ENCODE measurements around the gene PRDM16. TPM values are rescaled to one million over a fixed set of nuclear protein-coding genes. Genes with fewer than 3 reads are reported as not detected.

The PRDM16 gene
- polyA plus RNA-seq, 2 donors = 0.15 to 0.28 TPM

- WGBS, 2 donors = 80 to 84% methylated on average over 8 of the region's 8 CpGs
- Histone ChIP-seq H3K27me3 (ENCODE audit: control insufficient read depth in 1 of 2, insufficient read depth in 2 of 2, low read length in 2 of 2) (no peaks in the 10 kb centered on the region), H3K4me1 (ENCODE audit: control insufficient read depth in 2 of 2, insufficient read depth in 2 of 2, low read length in 1 of 2) (no peaks in the 10 kb centered on the region), H3K4me3 (ENCODE audit: low read depth in 1 of 2, low read length in 2 of 2) (no peak overlapping the region), H3K27ac (ENCODE audit: low read depth in 2 of 2, low read length in 1 of 2) (no peak overlapping the region), H3K36me3 (ENCODE audit: control insufficient read depth in 2 of 2, insufficient read depth in 2 of 2, low read length in 1 of 2) (no peaks in the 10 kb centered on the region), H3K9me3 (ENCODE audit: control insufficient read depth in 2 of 2, insufficient read depth in 1 of 2, low read depth in 1 of 2, low read length in 1 of 2) (peaks cover 5 to 9% of the 10 kb centered on the region in 2 donors)
Observed at GRCh38 chr1:3418600-3418999, 349.6 kb downstream of the PRDM16 start.

- Histone ChIP-seq H3K9me3 (ENCODE audit: control insufficient read depth in 2 of 2, insufficient read depth in 1 of 2, low read depth in 1 of 2, low read length in 1 of 2) (peaks cover 5 to 9% of the 10 kb centered on the region in 2 donors), H3K27ac (ENCODE audit: low read depth in 2 of 2, low read length in 1 of 2) (no peak overlapping the region), H3K36me3 (ENCODE audit: control insufficient read depth in 2 of 2, insufficient read depth in 2 of 2, low read length in 1 of 2) (no peaks in the 10 kb centered on the region), H3K27me3 (ENCODE audit: control insufficient read depth in 1 of 2, insufficient read depth in 2 of 2, low read length in 2 of 2) (no peaks in the 10 kb centered on the region), H3K4me3 (ENCODE audit: low read depth in 1 of 2, low read length in 2 of 2) (no peak overlapping the region), H3K4me1 (ENCODE audit: control insufficient read depth in 2 of 2, insufficient read depth in 2 of 2, low read length in 1 of 2) (peaks cover 0 to under 1% of the 10 kb centered on the region in 2 donors)
- WGBS, 2 donors = 46 to 54% methylated on average over 15 of the region's 15 CpGs
Observed at GRCh38 chr1:3419415-3420204, 350.6 kb downstream of the PRDM16 start.

- no peaks in the 10 kb centered on the region for H3K36me3 ChIP-seq (ENCODE audit: control insufficient read depth in 2 of 2, insufficient read depth in 2 of 2, low read length in 1 of 2)
- H3K4me1 ChIP-seq (ENCODE audit: control insufficient read depth in 2 of 2, insufficient read depth in 2 of 2, low read length in 1 of 2) = peaks cover 0 to 4% of the 10 kb centered on the region in 2 donors
- 83 to 85% methylated on average over 23 of the region's 23 CpGs for WGBS, 2 donors
Observed at GRCh38 chr1:3420218-3420951, 351.4 kb downstream of the PRDM16 start.

GRCh38 chr1:3422638-3423037, 353.6 kb downstream of the PRDM16 start:
- Histone ChIP-seq H3K4me3 (ENCODE audit: low read depth in 1 of 2, low read length in 2 of 2) (no peak overlapping the region), H3K27ac (ENCODE audit: low read depth in 2 of 2, low read length in 1 of 2) (no peak overlapping the region), H3K9me3 (ENCODE audit: control insufficient read depth in 2 of 2, insufficient read depth in 1 of 2, low read depth in 1 of 2, low read length in 1 of 2) (no peaks in the 10 kb centered on the region), H3K36me3 (ENCODE audit: control insufficient read depth in 2 of 2, insufficient read depth in 2 of 2, low read length in 1 of 2) (no peaks in the 10 kb centered on the region), H3K4me1 (ENCODE audit: control insufficient read depth in 2 of 2, insufficient read depth in 2 of 2, low read length in 1 of 2) (peaks cover 0 to 4% of the 10 kb centered on the region in 2 donors), H3K27me3 (ENCODE audit: control insufficient read depth in 1 of 2, insufficient read depth in 2 of 2, low read length in 2 of 2) (no peaks in the 10 kb centered on the region)
- 87 to 89% methylated on average over 14 of the region's 14 CpGs for WGBS, 2 donors

More at GRCh38 chr1:3420218-3420951, 351.4 kb downstream of the PRDM16 start:
- Histone ChIP-seq H3K9me3 (ENCODE audit: control insufficient read depth in 2 of 2, insufficient read depth in 1 of 2, low read depth in 1 of 2, low read length in 1 of 2) (peaks cover 5 to 9% of the 10 kb centered on the region in 2 donors), H3K27me3 (ENCODE audit: control insufficient read depth in 1 of 2, insufficient read depth in 2 of 2, low read length in 2 of 2) (no peaks in the 10 kb centered on the region), H3K27ac (ENCODE audit: low read depth in 2 of 2, low read length in 1 of 2) (no peak overlapping the region), H3K4me3 (ENCODE audit: low read depth in 1 of 2, low read length in 2 of 2) (no peak overlapping the region)

GRCh38 chr1:3423245-3423829, 354.3 kb downstream of the PRDM16 start:
- Histone ChIP-seq H3K4me1 (ENCODE audit: control insufficient read depth in 2 of 2, insufficient read depth in 2 of 2, low read length in 1 of 2) (peaks cover 0 to 4% of the 10 kb centered on the region in 2 donors), H3K36me3 (ENCODE audit: control insufficient read depth in 2 of 2, insufficient read depth in 2 of 2, low read length in 1 of 2) (no peaks in the 10 kb centered on the region), H3K27me3 (ENCODE audit: control insufficient read depth in 1 of 2, insufficient read depth in 2 of 2, low read length in 2 of 2) (no peaks in the 10 kb centered on the region), H3K9me3 (ENCODE audit: control insufficient read depth in 2 of 2, insufficient read depth in 1 of 2, low read depth in 1 of 2, low read length in 1 of 2) (no peaks in the 10 kb centered on the region), H3K27ac (ENCODE audit: low read depth in 2 of 2, low read length in 1 of 2) (no peak overlapping the region), H3K4me3 (ENCODE audit: low read depth in 1 of 2, low read length in 2 of 2) (no peak overlapping the region)
- 35 to 44% methylated on average over 23 of the region's 23 CpGs for WGBS, 2 donors

- 67 to 69% methylated on average over 28 of the region's 28 CpGs for WGBS, 2 donors
- H3K4me1 ChIP-seq (ENCODE audit: control insufficient read depth in 2 of 2, insufficient read depth in 2 of 2, low read length in 1 of 2) = peaks cover 0 to 4% of the 10 kb centered on the region in 2 donors
- H3K36me3 ChIP-seq (ENCODE audit: control insufficient read depth in 2 of 2, insufficient read depth in 2 of 2, low read length in 1 of 2) = no peaks in the 10 kb centered on the region
Observed at GRCh38 chr1:3423896-3424611, 355.1 kb downstream of the PRDM16 start.

GRCh38 chr1:3425486-3426215, 356.6 kb downstream of the PRDM16 start:
- Histone ChIP-seq H3K4me3 (ENCODE audit: low read depth in 1 of 2, low read length in 2 of 2) (no peak overlapping the region), H3K27me3 (ENCODE audit: control insufficient read depth in 1 of 2, insufficient read depth in 2 of 2, low read length in 2 of 2) (no peaks in the 10 kb centered on the region), H3K36me3 (ENCODE audit: control insufficient read depth in 2 of 2, insufficient read depth in 2 of 2, low read length in 1 of 2) (no peaks in the 10 kb centered on the region), H3K9me3 (ENCODE audit: control insufficient read depth in 2 of 2, insufficient read depth in 1 of 2, low read depth in 1 of 2, low read length in 1 of 2) (peaks cover 0 to 3% of the 10 kb centered on the region in 2 donors), H3K27ac (ENCODE audit: low read depth in 2 of 2, low read length in 1 of 2) (no peak overlapping the region), H3K4me1 (ENCODE audit: control insufficient read depth in 2 of 2, insufficient read depth in 2 of 2, low read length in 1 of 2) (peaks cover 0 to 4% of the 10 kb centered on the region in 2 donors)
- WGBS, 2 donors = 88 to 90% methylated on average over 43 to 44 of the region's 44 CpGs

More at GRCh38 chr1:3423896-3424611, 355.1 kb downstream of the PRDM16 start:
- no peak overlapping the region for H3K4me3 ChIP-seq (ENCODE audit: low read depth in 1 of 2, low read length in 2 of 2)
- no peaks in the 10 kb centered on the region for H3K9me3 ChIP-seq (ENCODE audit: control insufficient read depth in 2 of 2, insufficient read depth in 1 of 2, low read depth in 1 of 2, low read length in 1 of 2)
- no peak overlapping the region for H3K27ac ChIP-seq (ENCODE audit: low read depth in 2 of 2, low read length in 1 of 2)
- no peaks in the 10 kb centered on the region for H3K27me3 ChIP-seq (ENCODE audit: control insufficient read depth in 1 of 2, insufficient read depth in 2 of 2, low read length in 2 of 2)

GRCh38 chr1:3426956-3427535, 358.0 kb downstream of the PRDM16 start:
- Histone ChIP-seq H3K9me3 (ENCODE audit: control insufficient read depth in 2 of 2, insufficient read depth in 1 of 2, low read depth in 1 of 2, low read length in 1 of 2) (peaks cover 0 to 3% of the 10 kb centered on the region in 2 donors), H3K36me3 (ENCODE audit: control insufficient read depth in 2 of 2, insufficient read depth in 2 of 2, low read length in 1 of 2) (no peaks in the 10 kb centered on the region), H3K4me1 (ENCODE audit: control insufficient read depth in 2 of 2, insufficient read depth in 2 of 2, low read length in 1 of 2) (peaks cover 0 to 4% of the 10 kb centered on the region in 2 donors), H3K27ac (ENCODE audit: low read depth in 2 of 2, low read length in 1 of 2) (no peak overlapping the region), H3K4me3 (ENCODE audit: low read depth in 1 of 2, low read length in 2 of 2) (no peak overlapping the region), H3K27me3 (ENCODE audit: control insufficient read depth in 1 of 2, insufficient read depth in 2 of 2, low read length in 2 of 2) (no peaks in the 10 kb centered on the region)
- WGBS, 2 donors = 89 to 90% methylated on average over 20 of the region's 20 CpGs

All from esophagus (tissue), 2 donors.